GM19463 (cell line): ENCODE measurements around the gene CCDC152.
A peak's percentile ranks its signal among the peaks of the same experiment; 100 is the strongest.

ENCODE experiments used
- ATAC-seq: cut with Tn5 transposase; IDR thresholded peaks from one replicate; pipeline ENCODE4 v1.9.1; 2021; ENCODE audit warnings: mild to moderate bottlenecking, moderate library complexity; ENCODE audit not compliant: unreplicated experiment

CCDC152 gene

GRCh38 chr5:42779083-42779482, 22.5 kb downstream of the CCDC152 start:
- peak; percentile 71 for ATAC-seq

DNA sequence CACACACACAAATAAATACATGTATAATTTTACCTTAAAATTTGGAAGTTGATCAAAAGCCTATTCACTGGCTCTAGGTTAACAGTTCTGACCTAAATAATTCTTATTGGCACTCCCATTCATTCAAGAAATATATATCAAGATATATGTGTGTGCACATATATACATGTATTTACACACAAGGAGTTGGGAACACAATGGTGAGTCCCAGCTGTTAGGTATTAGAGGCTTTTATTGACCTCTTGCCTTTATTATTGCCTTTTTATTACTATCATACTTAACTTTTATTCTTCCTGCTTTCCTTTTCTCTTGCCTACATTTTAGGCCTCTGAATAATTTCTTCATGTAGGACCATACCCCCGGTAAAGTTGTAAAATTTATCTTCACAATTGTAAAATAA, 25.0 kb downstream of the CCDC152 start:
- ATAC-seq: no peak

GRCh38 chr5:42784132-42784531, 27.5 kb downstream of the CCDC152 start:
- no peak for ATAC-seq

- no peak for ATAC-seq
Observed at GRCh38 chr5:42785756-42786155, 29.1 kb downstream of the CCDC152 start.

DNA sequence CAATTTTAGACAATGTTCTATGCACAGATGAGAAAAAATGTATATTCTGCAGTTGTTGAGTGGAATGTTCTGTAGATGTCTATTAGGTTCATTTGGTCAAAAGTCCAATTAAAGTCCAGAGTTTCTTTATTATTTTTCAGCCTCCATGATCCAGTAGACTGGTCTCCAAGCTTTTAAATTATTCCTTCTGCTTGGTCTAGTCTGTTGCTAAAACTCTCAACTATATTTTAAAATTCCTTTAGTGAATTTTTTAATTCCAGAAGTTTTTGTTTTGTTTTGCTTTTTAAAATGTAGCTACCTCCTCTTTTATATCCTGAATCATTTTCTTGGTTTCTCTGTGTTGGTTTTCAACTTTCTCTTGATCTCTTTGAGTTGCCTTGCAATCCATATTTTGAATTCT, 30.5 kb downstream of the CCDC152 start:
- no peak for ATAC-seq

- ATAC-seq: no peak
Observed at GRCh38 chr5:42787845-42788244, 31.2 kb downstream of the CCDC152 start.

GRCh38 chr5:42791151-42791550, 34.5 kb downstream of the CCDC152 start:
- no peak for ATAC-seq

- no peak for ATAC-seq
Observed at GRCh38 chr5:42798284-42799240, 41.9 kb downstream of the CCDC152 start.

- ATAC-seq: no peak
Observed at GRCh38 chr5:42799241-42799608, 42.6 kb downstream of the CCDC152 start.

GRCh38 chr5:42799668-42800114, 43.1 kb downstream of the CCDC152 start:
- no peak for ATAC-seq

GRCh38 chr5:42800748-42801330, 44.2 kb downstream of the CCDC152 start:
- ATAC-seq: no peak

DNA sequence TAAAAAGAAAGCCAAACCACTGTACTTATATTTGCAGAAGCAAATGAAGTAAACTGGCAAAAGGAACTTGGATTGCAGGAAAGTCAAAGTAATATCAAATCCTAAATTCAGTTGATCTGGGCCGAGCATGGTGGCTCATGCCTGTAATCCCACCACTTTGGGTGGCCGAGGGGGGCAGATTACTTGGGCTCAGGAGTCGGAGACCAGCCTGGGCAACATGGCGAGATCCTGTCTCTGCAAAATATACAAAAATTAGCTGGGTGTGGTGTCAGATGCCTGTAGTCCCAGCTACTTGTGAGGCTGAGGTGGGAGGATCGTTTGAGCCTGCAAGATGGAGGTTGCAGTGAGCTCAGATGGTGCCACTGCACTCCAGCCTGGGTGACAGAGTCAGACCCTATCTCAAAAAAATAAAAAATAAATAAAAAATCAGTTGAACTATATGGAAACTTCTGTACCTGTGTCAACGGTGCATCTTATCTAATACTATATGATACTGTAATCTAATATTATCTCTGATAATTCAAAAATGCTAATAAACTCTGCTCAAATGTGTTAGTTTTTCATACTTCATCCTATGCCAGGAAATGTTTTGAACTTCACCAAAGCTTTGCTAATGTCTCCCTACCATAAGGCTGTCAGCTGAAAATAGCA, 45.0 kb downstream of the CCDC152 start:
- no peak for ATAC-seq

GRCh38 chr5:42804717-42805339, 48.2 kb downstream of the CCDC152 start:
- no peak for ATAC-seq

DNA sequence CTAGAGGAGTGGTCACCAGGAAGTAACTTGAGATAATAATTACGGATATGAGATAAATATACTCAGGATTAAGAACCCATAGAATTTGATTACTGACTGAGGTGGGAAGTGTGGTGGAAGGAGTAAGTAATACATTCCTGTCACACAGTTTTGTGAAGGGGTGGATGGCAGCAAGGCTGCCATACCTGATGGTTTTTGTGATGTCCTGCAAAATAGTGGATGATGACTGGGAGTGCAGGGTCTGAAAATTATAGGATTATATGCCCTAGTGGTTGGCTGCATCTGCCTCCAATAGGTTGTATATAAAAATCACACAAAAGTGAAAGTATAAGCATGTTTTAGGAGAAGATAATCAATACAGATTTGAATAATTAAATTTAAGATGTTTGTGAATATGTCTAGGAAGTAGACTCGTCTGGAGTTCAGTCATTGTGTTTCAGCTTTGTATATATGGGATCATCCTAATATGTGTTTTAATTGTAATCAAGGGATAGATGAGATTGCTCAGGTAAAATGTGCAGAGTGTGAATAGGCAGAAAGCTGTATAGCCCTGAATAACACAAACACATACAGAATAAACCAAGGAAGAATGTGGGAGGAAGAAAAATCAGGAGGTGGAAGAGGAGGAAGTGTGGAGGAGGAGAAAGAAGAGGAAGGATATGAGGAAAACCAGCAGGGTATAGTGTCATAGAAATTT, 49.5 kb downstream of the CCDC152 start:
- no peak for ATAC-seq

DNA sequence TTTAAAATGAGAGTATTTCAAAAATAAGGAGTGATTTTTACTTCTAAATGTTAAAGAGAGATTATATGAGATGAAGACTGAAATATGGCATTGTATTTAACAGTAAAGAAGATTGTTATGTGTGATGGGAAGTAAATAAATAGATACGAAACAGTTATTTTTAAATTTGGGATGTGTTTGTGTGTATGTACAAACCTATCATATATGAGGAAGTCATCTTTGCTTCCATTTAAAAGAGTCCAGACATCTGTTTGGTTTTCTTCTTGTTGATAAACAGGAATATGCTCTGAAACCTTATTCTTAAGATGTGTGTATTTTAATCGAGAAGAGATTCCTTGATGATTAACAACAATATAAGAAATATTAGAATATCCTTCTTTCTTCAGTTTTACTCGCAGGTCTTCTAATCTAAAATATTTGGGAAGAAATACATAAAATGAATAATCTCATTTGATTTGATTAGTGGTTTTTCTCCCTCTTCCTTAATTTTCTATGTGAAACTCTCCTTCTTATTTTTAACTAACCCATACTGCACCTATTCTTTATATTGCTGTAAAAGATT, 50.2 kb downstream of the CCDC152 start:
- no peak for ATAC-seq

DNA sequence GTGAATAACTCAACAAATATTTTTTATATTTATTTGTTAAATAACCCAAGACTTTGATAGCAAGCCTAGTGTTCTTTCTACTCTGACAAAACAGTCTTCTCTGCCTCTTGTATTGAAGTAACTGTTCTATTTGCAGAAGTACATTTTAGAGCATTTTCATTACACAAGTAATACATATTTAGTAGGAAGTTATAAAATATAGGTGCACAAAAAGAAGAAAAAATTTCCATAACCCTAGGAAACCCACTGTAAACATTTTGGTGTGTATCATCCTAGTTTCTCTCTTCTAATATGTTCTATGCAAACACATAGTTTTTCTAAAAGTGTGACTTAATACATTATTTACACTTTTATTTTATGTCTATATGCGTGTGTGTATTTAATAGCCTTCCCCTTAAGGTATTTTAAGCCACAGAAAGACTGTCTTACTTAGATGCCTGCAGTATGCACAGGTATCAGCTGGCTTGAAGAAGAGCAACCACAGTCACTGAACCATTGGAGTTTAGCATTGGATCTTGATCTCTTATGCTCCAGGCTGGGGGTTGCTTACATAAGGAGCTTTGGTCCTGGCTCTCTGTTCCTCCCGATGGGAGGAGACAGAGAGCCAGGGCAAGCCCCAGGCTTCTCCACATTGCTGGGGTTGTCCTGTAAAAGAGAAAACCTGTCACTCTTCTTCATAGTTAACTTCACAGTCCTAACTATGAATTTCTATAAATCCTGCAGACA, 51.3 kb downstream of the CCDC152 start:
- ATAC-seq: no peak

- ATAC-seq: no peak
Observed at GRCh38 chr5:42808888-42809611, 52.4 kb downstream of the CCDC152 start.

DNA sequence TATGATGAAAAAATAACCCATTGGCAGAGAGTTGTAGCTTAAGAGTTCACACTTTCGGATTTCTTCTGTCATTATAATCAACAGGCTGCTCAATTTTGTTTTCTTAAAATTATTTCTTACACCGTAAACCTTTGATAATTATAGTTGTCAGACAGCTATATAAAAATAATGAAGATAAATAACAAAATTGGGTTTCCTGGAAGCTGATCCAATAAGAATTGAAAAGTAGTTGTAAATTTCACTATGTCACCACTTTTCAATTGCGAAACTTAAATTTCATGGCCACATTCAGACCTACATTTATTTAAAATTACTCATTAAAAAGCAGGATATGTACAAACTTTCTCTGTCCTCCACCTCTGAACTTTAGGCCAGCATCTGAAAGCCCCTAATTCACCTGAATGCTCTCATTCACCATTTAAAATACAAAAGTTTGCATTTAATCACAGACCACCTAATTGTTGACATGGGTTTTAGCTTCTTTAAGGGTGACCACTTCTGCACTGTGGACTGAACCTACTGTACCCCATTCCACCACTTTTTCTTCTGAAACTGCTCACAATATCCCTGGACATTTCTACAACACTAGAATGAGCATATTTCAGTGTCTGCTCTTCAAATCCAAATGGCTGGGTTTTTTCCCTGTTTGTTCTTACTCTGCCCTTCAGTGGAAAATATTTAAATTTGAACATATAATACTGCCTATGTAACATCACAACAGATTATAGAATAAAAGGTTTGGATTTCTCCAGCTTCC, 54.4 kb downstream of the CCDC152 start:
- ATAC-seq: no peak
